Nephron (organoid): ENCODE measurements around the gene ARHGAP15.

Experiments used
- H3K27ac Mint-ChIP-seq, 3 experiments: 2 replicates each; pipeline ENCODE4 v1.8.0; 2020; ENCODE audit warnings: mixed read lengths in 3 of 3, mild to moderate bottlenecking in 2 of 3, moderate library complexity in 1 of 3
- H3K27me3 Mint-ChIP-seq: 2 replicates; pipeline ENCODE4 v1.8.0; 2021; ENCODE audit warnings: low read depth, mild to moderate bottlenecking, moderate library complexity, mixed read lengths
- H3K36me3 Mint-ChIP-seq: 2 replicates; pipeline ENCODE4 v1.8.0; 2020; ENCODE audit warnings: low read depth, mixed read lengths
- H3K4me1 Mint-ChIP-seq: 2 replicates; pipeline ENCODE4 v1.8.0; 2020; ENCODE audit warnings: mixed read lengths
- H3K4me3 Mint-ChIP-seq, 3 experiments: 2 replicates each; pipeline ENCODE4 v1.8.0; 2020; ENCODE audit warnings: mild to moderate bottlenecking in 3 of 3, mixed read lengths in 3 of 3, moderate library complexity in 2 of 3
- H3K9me3 Mint-ChIP-seq: 2 replicates; pipeline ENCODE4 v1.8.0; 2020; ENCODE audit warnings: mixed read lengths
- TF ChIP-seq, protein P1 (sequence below), 3 experiments: fragments of 200-600 bp; sonication (generic); IDR thresholded peaks; one replicate each; pipeline ENCODE4 v1.5.0; 2021; ENCODE audit warnings: antibody characterized with exemption in 3 of 3; ENCODE audit not compliant: unreplicated experiment in 3 of 3

The ARHGAP15 gene

DNA sequence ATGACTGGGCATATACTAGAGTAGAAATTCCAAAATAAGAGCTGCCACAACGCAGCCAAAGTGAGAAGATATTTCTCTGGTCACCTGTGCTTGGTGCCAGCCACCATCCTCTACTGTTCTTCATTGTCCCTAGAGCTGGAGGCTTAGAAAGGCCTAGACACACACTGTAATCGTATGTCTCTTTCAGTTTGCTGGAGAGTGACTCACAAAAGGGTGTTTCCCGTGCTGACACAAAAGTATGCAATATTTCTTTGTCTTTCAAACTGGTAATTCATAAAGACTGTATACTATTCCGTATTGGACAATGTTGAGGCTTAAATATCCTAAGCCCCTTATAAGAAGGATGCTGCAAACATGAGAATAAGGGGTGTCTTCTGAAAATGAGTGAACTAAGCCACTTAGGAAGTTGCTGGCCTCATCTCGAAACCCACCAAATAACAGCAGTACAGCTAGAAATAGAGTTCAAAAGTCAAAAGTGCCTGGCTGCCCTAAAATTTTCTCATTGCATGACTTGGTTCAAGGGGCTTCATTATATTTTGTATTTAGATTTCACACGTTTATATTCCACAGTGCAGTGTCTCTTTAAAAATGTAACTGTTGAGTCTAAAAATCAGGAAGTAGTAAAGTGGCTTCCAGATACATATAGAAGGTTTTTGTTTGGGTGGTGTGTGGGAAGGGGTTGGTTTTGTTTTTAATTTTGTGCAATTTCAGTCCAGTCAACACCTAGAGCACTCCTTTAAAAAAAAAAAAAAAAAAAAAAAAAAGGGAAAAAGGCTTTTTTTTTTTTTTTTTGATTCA, 601.1 kb downstream of the ARHGAP15 start:
- Mint-ChIP-seq H3K4me1 (no peaks in the 10 kb centered on the region), H3K4me3 (no peak overlapping the region), H3K27ac (no peak overlapping the region), H3K36me3 (no peaks in the 10 kb centered on the region), H3K27me3 (no peaks in the 10 kb centered on the region), H3K9me3 (no peaks in the 10 kb centered on the region)
- TF ChIP-seq, protein P1, sequence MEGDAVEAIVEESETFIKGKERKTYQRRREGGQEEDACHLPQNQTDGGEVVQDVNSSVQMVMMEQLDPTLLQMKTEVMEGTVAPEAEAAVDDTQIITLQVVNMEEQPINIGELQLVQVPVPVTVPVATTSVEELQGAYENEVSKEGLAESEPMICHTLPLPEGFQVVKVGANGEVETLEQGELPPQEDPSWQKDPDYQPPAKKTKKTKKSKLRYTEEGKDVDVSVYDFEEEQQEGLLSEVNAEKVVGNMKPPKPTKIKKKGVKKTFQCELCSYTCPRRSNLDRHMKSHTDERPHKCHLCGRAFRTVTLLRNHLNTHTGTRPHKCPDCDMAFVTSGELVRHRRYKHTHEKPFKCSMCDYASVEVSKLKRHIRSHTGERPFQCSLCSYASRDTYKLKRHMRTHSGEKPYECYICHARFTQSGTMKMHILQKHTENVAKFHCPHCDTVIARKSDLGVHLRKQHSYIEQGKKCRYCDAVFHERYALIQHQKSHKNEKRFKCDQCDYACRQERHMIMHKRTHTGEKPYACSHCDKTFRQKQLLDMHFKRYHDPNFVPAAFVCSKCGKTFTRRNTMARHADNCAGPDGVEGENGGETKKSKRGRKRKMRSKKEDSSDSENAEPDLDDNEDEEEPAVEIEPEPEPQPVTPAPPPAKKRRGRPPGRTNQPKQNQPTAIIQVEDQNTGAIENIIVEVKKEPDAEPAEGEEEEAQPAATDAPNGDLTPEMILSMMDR (IDR thresholded peaks at IDR 0.05; ENCODE audit: unreplicated experiment in 3 of 3), result no peak

DNA sequence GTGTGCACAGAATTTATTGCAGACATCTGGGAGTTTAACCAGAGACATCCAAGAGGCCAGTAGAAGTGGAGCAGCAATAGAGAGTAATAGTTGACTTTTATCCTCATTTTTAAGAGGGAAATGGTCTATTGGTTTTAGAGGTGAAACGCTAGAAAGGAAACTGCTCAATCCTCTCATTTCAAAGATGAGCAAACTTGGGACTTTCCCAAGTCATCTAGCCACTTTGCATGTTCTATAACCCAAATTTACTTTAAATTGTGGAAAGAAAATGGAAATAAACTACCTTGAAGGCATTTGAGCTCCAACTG, 601.7 kb downstream of the ARHGAP15 start:
- Mint-ChIP-seq H3K27me3 (no peaks in the 10 kb centered on the region), H3K4me3 (no peak overlapping the region), H3K9me3 (no peaks in the 10 kb centered on the region), H3K4me1 (no peaks in the 10 kb centered on the region), H3K36me3 (no peaks in the 10 kb centered on the region), H3K27ac (no peak overlapping the region)
- TF ChIP-seq, protein P1 (IDR thresholded peaks at IDR 0.05; ENCODE audit: unreplicated experiment in 3 of 3), result no peak

DNA sequence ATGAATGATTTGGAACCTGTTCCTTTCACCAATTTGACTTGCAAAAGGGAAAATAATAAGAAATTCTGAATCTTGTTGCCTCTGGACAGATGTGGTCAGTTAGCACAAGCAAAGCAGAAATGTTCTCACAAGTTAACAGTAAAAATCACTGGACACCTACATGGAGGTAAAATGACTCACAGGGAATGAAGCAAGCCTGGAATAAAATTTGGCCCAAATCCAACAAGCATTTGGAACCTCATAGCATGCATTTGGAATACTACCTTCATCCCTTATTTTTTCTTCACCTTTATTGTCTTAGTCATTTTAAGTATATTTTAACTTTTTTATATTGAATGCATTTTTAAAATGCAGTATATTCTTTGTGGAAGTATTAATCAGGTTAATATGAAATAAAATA, 602.9 kb downstream of the ARHGAP15 start:
- Mint-ChIP-seq H3K27ac (no peak overlapping the region), H3K27me3 (no peaks in the 10 kb centered on the region), H3K4me1 (no peaks in the 10 kb centered on the region), H3K4me3 (no peak overlapping the region), H3K9me3 (no peaks in the 10 kb centered on the region), H3K36me3 (no peaks in the 10 kb centered on the region)
- TF ChIP-seq, protein P1 (IDR thresholded peaks at IDR 0.05; ENCODE audit: unreplicated experiment in 3 of 3), result no peak

DNA sequence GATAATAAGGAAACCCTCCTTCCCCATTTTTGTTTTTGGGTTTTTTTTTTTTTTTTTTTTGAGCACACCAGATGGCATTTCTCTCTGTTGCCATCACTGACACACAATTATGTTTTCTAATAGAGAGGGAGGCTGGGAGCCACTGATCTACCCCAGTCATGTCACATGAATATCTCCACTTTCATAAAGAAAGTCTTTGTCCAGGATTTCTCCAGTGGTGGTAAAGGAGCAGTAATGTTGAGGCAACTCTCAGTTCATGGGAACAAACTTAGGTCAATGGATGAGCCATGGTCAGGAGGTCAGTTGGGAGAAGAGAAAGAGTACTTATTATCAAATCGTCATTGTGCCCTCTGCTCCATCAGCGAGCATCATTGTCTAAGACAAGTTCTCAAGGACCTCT, 603.7 kb downstream of the ARHGAP15 start:
- no peak overlapping the region for H3K4me3 Mint-ChIP-seq

DNA sequence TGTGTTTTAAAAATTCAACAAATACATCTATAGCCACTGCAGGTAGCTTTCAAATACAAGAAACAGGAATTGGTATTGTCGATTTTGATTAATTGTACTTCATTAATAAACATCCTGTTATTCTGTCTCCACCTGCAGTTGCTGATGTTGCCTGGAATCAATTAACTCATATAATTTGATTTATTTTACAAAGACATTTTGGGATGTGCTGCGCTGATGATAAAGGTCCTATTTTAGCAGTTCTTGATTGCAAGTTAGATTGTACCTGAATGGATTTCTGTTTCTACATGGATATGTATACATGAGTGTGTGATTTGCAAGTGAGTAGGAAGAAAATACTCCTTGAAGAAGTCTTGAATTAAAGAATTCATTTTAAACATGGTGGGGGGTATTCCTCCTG, 605.3 kb downstream of the ARHGAP15 start:
- no peaks in the 10 kb centered on the region for H3K9me3 Mint-ChIP-seq
- no peaks in the 10 kb centered on the region for H3K36me3 Mint-ChIP-seq
- H3K4me3 Mint-ChIP-seq, result no peak overlapping the region
- TF ChIP-seq, protein P1 (IDR thresholded peaks at IDR 0.05; ENCODE audit: unreplicated experiment in 3 of 3), result no peak
- H3K27me3 Mint-ChIP-seq, result no peaks in the 10 kb centered on the region
- no peak overlapping the region for H3K27ac Mint-ChIP-seq
- no peaks in the 10 kb centered on the region for H3K4me1 Mint-ChIP-seq

More for the DNA sequence above, 603.7 kb downstream of the ARHGAP15 start:
- H3K27ac Mint-ChIP-seq, result no peak overlapping the region
- TF ChIP-seq, protein P1 (IDR thresholded peaks at IDR 0.05; ENCODE audit: unreplicated experiment in 3 of 3), result no peak
- H3K27me3 Mint-ChIP-seq, result no peaks in the 10 kb centered on the region
- no peaks in the 10 kb centered on the region for H3K4me1 Mint-ChIP-seq
- H3K9me3 Mint-ChIP-seq, result no peaks in the 10 kb centered on the region
- H3K36me3 Mint-ChIP-seq, result no peaks in the 10 kb centered on the region

DNA sequence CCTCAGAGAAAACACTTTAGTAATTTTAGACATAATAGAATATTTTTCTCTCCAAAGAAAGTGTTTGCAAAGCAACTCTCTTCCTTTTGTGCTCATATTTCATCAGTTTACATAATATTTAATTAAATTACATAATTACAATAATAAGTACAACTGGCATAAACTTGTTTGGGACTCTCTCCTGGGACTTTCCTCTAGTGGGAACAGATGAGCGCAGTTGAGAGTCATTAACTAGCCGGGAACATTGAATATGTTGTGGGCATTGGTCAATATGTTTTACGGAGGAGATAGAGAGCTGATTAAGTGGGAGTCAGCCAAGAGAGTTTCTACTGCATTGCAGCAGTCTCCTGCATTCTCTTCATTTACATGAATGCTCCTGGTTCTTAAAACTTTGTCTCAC, 607.7 kb downstream of the ARHGAP15 start:
- H3K9me3 Mint-ChIP-seq, result no peaks in the 10 kb centered on the region
- no peaks in the 10 kb centered on the region for H3K4me1 Mint-ChIP-seq
- H3K4me3 Mint-ChIP-seq, result no peak overlapping the region
- no peaks in the 10 kb centered on the region for H3K27me3 Mint-ChIP-seq
- TF ChIP-seq, protein P1 (IDR thresholded peaks at IDR 0.05; ENCODE audit: unreplicated experiment in 3 of 3), result no peak
- H3K36me3 Mint-ChIP-seq, result no peaks in the 10 kb centered on the region
- H3K27ac Mint-ChIP-seq, result no peak overlapping the region
